Measurements from ENCODE around the gene HBS1L.

DNA sequence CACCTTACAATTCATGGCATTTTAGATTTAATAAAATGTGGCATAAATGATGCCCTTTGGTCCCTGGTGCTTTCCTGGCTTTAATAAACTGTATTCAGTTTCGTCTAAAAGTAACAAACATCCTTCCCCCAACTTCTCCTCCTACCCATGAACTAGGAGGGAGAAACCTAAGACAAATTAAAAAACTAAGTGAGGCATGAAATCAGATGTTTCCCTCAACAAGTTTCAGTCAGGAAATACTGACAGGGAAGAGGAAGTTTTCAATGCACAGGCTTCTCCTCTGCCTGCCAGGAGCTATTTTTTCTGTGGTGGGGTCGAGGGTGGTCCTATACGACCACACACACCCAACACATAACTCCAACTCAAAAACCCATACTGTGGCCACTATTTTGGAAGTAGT, 10.0 kb downstream of the HBS1L start:
- TF ChIP-seq, protein P1, sequence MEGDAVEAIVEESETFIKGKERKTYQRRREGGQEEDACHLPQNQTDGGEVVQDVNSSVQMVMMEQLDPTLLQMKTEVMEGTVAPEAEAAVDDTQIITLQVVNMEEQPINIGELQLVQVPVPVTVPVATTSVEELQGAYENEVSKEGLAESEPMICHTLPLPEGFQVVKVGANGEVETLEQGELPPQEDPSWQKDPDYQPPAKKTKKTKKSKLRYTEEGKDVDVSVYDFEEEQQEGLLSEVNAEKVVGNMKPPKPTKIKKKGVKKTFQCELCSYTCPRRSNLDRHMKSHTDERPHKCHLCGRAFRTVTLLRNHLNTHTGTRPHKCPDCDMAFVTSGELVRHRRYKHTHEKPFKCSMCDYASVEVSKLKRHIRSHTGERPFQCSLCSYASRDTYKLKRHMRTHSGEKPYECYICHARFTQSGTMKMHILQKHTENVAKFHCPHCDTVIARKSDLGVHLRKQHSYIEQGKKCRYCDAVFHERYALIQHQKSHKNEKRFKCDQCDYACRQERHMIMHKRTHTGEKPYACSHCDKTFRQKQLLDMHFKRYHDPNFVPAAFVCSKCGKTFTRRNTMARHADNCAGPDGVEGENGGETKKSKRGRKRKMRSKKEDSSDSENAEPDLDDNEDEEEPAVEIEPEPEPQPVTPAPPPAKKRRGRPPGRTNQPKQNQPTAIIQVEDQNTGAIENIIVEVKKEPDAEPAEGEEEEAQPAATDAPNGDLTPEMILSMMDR (IDR thresholded peaks at IDR 0.05; ENCODE audit: insufficient read depth, low read length, poor library complexity, severe bottlenecking) = no peak
- no peak for TF ChIP-seq EZH2phosphoT487 (conservative IDR thresholded peaks at IDR 0.05; ENCODE audit: low read length)

All from SU-DHL-6 (cell line).